HG03439 (cell line): Measurements from ENCODE around the gene TMEM232.

Experiments
- ATAC-seq: cut with Tn5 transposase; IDR thresholded peaks from one replicate; pipeline ENCODE4 v1.9.1; 2021; ENCODE audit warnings: mild to moderate bottlenecking, moderate library complexity; ENCODE audit not compliant: unreplicated experiment

Gene TMEM232

GRCh38 chr5:110634475-110634874 lies 92.0 kb downstream of the TMEM232 start:
- no peak for ATAC-seq

GRCh38 chr5:110631236-110631635 lies 95.2 kb downstream of the TMEM232 start:
- ATAC-seq: no peak

DNA sequence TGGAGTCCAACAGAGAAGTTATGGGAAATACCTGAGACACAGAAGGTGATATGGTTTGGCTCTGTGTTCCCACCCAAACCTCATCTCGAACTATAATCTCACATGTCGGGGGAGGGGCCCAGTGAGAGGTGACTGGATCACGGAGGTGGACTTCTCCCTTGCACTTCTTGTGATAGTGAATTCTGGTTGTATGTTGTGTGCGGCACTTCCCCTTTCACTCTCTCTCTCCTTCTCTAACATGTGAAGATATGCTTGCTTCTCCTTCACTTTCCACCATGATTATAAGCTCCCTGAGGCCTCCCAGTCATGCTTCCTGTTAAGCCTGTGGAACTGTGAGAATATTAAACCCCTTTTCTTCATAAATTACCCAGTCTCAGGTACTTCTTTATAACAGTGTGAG lies 96.1 kb downstream of the TMEM232 start:
- no peak for ATAC-seq

- no peak for ATAC-seq
Measured at GRCh38 chr5:110625376-110625999, 101.0 kb downstream of the TMEM232 start.

GRCh38 chr5:110623874-110624273 lies 102.6 kb downstream of the TMEM232 start:
- no peak for ATAC-seq

- no peak for ATAC-seq
Measured at GRCh38 chr5:110618941-110619340, 107.5 kb downstream of the TMEM232 start.

DNA sequence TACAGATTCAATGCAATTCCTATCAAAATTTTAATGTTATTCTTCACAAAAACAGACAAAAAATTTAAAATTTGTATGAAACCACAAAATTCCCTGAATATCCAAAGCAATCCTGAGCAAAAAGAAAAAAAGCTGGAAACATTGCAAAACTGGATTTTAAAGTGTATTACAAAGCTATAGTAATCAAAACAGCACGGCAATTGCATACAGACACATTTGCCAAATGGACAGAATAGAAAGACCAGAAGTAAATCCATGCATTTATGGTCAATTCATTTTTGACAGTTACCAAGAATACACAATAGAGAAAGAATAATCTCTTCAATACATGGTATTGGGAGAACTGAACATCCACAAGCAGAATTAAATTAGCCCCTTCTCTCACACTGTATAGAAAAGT lies 110.5 kb downstream of the TMEM232 start:
- no peak for ATAC-seq

DNA sequence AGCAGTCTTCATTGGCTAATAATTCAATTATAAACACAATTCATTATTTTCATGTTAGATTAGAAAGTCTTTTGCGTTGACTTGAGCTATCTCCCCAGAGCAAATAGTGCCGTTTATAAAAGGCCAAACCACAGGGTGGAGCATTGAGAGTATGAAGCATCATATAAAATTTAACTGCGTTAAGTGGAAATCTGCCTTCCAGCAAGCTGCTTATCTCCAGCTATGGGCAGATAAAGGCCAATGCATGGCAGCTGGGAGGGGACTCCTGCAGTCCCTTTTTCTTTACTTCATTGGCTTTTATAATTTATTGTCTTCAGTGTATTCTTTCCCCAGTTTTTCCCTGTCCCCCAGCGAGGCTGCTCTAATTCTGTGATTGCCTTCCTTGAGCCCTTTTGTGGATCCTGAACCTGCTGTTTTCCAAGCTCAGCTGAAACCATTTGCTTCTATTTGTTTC lies 113.7 kb downstream of the TMEM232 start:
- ATAC-seq: no peak

- ATAC-seq: no peak
Measured at GRCh38 chr5:110611817-110612216, 114.7 kb downstream of the TMEM232 start.

- no peak for ATAC-seq
Measured at GRCh38 chr5:110594866-110595265, 131.6 kb downstream of the TMEM232 start.

DNA sequence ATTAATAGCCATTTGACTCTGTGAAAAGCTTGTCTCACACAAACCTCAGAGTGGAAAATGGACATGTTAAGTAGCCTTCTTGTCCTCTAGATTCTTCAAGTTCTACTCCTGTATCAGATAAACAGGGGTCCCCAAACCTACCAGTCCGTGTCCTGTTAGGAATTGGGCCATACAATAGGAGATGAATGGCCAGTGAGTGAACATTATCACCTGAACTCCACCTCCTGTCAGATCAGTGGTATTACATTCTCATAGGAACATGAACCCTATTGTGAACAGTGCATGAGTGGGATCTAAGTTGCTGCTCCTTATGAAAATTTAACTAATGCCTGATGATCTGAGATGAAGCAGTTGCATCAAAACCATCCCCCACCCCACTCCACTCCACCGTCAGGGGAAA lies 136.3 kb downstream of the TMEM232 start:
- no peak for ATAC-seq

DNA sequence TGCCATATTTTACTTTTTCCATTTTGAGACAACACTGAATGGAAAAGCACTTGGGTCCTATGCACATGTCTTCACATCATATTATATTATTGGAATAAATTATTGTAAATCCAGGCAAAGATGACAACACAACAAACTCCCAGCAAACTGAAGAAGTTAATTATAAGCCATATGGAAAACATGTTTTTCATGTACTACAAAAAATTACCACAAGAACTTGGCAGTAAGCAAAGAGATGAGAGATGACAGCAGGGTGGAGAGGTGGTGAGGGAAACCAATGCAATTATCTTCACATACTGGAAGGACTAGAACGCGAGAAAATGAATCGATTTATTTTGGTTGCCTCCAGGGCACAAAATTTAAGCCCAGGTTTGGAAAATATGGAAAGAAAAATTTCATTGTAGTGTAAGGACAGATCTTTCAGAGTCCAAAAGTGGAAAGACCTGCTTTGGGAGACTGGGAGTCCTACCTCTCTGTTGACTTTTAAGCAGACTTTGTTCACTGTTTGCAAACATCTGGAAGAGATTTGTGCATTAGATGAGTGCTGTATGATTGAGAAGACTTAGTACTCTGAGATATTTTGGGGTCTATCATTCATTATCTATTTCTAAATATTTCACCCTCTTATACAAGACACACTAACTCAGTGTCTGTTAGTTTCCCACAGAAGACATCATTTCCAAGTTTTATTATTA lies 138.0 kb downstream of the TMEM232 start:
- ATAC-seq: no peak

DNA sequence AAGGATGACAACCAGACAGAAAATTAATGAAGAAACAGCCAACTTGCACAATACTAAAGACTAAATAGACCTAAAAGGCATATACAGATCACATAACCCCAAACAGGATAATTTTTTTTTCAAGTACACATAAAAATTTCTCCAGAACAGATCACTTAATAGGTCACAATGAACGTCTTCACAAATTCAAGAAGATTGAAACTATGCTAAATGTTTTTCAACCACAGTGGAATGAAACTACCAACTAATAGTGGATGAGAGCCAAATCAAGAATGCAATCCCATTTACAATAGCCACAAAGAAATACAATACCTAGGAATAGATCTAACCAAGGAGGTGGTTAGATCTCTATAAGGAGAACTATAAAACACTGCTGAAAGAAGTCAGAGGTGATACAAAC lies 145.8 kb downstream of the TMEM232 start:
- ATAC-seq: no peak

DNA sequence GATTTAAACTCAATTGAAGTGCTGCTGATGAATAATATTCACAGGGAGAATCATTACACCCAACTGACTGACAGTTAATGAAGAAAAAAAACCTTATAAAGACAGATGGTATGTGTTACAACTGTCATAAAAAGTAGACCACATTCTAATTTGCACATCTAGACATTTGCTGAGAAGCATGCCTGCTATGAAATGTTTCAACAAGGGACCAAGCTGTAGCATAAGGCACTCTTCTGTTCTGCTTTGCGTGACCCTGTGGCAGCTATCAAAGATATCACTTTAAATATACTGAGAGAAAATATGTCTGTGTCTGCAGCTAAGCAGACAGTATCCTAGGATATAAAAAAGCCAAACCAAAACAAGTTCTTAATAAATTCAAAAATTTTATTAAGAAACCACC lies 153.7 kb downstream of the TMEM232 start:
- ATAC-seq: no peak

DNA sequence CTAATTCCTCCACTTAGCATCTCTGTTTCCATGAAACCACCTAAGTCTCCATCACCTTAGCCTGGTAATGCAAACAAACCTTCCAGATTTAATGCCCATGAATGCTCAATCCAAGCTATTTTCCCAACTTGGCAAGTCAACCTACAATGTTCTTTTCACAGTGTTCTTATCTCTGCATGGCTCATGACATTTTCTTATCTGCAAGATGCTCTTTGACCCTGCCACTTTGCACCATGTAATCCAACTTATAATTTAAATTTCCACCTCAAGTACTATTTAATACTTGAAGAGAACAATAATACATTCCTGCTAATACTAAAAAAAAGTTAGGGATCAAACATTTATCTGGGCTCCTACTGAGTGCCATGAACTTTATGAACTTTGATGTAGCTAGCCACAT lies 164.3 kb downstream of the TMEM232 start:
- ATAC-seq: no peak

GRCh38 chr5:110561510-110561909 lies 165.0 kb downstream of the TMEM232 start:
- no peak for ATAC-seq

GRCh38 chr5:110549301-110549700 lies 177.2 kb downstream of the TMEM232 start:
- ATAC-seq: no peak

DNA sequence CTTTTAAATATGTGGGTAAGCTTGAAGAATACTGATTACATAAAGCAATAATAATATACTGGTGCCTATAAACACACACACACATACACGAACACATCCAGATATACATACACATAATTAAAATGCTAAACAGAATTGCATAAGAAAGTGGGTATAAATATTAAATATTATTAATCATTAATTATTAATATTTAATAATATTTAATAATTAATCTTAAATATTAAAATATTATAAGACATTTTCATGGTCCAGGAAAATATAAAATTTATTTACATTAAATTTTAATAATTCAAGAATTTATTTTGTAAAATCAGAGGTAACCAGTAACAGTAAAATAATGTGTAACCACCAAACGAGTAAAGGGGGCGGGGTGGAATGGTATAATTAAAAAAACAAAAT lies 178.3 kb downstream of the TMEM232 start:
- no peak for ATAC-seq

- no peak for ATAC-seq
Measured at GRCh38 chr5:110547495-110547894, 179.0 kb downstream of the TMEM232 start.

DNA sequence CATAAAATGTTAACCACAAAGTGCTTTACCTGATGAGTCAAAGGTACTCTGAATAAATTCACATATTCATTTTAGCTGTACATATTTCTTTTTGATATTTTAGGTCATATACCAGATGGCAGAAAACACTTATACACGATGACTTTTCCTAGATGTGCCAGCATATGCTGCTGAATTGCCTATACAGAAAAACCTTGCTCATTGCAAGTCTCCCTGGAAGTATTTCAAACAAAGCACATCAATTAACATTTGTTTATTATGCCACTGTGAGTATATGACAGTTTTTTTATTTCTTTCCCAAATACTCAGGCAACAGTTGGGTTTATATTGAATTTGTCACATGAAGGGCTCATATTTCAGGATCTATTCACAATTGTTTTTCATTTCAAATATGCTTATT lies 180.8 kb downstream of the TMEM232 start:
- no peak for ATAC-seq

- ATAC-seq: no peak
Measured at GRCh38 chr5:110544603-110545002, 181.9 kb downstream of the TMEM232 start.

GRCh38 chr5:110542949-110543348 lies 183.5 kb downstream of the TMEM232 start:
- no peak for ATAC-seq
